GM12875 (cell line): ENCODE results near the gene RASA3.

Source experiments
- H3K4me3 ChIP-seq: one replicate; pipeline ENCODE4 v1.5.1; 2011; ENCODE audit warnings: low read depth, low read length, control low read depth
- CTCF ChIP-seq: IDR thresholded peaks from 2 replicates; pipeline ENCODE4 v1.5.1; 2011; ENCODE audit warnings: low read depth, mild to moderate bottlenecking, control low read depth, inconsistent platforms, low read length, moderate library complexity, borderline replicate concordance; ENCODE audit not compliant: insufficient read depth

RASA3 gene

GRCh38 chr13:114002771-114003321 is 129.6 kb downstream of the RASA3 start:
- TF ChIP-seq CTCF, result no peak
- H3K4me3 ChIP-seq, result no peak overlapping the region

DNA sequence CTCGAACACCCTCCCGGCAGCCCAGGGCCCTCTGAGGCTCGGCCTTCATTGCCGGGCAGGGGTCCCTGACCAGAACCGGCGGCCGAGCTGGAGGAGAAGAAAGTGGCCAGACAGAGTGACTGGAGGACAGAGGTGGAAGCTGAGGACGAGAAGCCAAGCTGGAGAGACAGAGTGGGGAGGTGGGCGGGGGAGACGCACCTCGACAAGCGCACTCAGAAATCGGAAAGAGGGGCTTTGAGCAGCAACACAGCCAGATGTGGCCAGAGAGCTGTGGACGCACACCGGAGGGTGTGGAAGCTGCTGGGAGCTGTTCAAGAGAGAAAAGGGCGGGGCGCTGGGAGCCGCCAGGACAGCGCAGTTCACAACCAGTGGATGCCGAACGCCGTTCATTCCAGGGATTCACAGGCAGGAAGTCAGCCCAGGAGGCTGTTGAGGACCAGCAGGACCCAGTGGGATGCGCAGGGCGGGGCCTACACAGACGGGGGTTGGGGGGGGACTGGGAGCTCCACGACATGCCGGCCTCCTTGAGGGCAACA is 130.3 kb downstream of the RASA3 start:
- TF ChIP-seq CTCF, result no peak

GRCh38 chr13:114001331-114002008 is 131.0 kb downstream of the RASA3 start:
- H3K4me3 ChIP-seq, result no peak overlapping the region
- TF ChIP-seq CTCF, result no peak

More for the DNA sequence above, 130.3 kb downstream of the RASA3 start:
- no peak overlapping the region for H3K4me3 ChIP-seq

DNA sequence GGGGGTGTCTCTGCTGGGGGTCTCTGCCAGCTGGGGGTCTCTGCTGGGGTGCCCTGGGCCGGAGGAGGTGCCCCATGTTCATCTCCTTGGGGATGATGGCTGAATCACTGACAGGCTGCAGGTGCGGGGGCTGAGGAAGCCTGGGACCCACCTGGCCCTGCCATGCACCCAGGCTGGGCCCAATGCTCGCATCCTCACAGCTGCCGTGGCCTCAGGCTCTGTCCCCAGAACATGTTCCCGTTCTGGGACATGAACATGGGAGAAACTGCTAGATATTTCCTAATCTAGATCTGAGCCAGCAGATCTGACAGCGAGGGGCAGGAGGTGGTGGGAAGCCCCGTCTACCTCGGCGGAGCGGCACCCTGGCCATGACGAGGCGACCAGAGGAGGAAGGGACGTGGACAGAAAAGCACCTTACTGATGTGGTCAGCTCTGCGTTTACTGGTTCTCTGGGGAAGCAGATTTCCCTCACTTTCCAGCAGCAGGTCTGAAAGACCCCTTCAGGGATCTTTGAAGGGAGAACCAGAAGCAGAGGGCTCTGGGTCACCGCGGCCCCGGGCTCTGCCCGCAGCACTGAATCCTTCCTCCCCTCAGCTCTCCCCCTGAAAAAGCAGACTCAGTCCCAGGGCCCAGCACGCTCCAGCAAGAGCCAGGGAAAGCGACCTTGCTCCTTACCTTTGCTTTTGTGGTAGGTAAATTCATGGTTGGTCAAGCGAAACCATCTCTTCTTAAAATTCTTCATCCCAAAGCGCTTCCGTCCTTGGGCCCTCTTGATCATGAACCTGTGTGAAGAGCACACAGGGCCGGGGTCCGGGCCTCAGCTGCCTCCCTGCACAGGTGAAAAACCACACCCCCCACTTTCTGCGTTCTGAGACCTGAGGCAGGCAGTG is 132.0 kb downstream of the RASA3 start:
- no peak overlapping the region for H3K4me3 ChIP-seq
- no peak for TF ChIP-seq CTCF

GRCh38 chr13:113999618-113999910 is 132.9 kb downstream of the RASA3 start:
- TF ChIP-seq CTCF, result no peak
- H3K4me3 ChIP-seq, result no peak overlapping the region

- no peak for TF ChIP-seq CTCF
- no peak overlapping the region for H3K4me3 ChIP-seq
These were observed 133.4 kb downstream of the RASA3 start for GRCh38 chr13:113998781-113999617.
